HG03442 (cell line): ENCODE results near the gene USF3.
A peak's percentile ranks its signal among the peaks of the same experiment; 100 is the strongest.
"Not testable (repeated sequence)": the region's sequence is repeated elsewhere in the genome, so short reads cannot be mapped to it uniquely, and the experiment has no call there.

ENCODE experiments used
- ATAC-seq: cut with Tn5 transposase; IDR thresholded peaks from one replicate; pipeline ENCODE4 v1.9.1; 2021; ENCODE audit warnings: mild to moderate bottlenecking, moderate library complexity; ENCODE audit not compliant: unreplicated experiment

USF3 gene

GRCh38 chr3:113654851-113655250 is 41.6 kb downstream of the USF3 start:
- no peak for ATAC-seq

- ATAC-seq = no peak
These were observed 42.1 kb downstream of the USF3 start for GRCh38 chr3:113654310-113654709.

GRCh38 chr3:113649174-113649845 is 47.1 kb downstream of the USF3 start:
- ATAC-seq = no peak

- ATAC-seq = no peak
These were observed 47.9 kb downstream of the USF3 start for GRCh38 chr3:113648524-113648923.

- no peak for ATAC-seq
These were observed 52.9 kb downstream of the USF3 start for GRCh38 chr3:113643583-113643982.

GRCh38 chr3:113638910-113639309 is 57.5 kb downstream of the USF3 start:
- no peak for ATAC-seq

GRCh38 chr3:113637756-113638155 is 58.7 kb downstream of the USF3 start:
- no peak for ATAC-seq

- not testable (repeated sequence) for ATAC-seq
These were observed 60.4 kb downstream of the USF3 start for GRCh38 chr3:113636034-113636433.

- ATAC-seq = no peak
These were observed 61.5 kb downstream of the USF3 start for GRCh38 chr3:113634782-113635474.

GRCh38 chr3:113631573-113631972 is 64.9 kb downstream of the USF3 start:
- no peak for ATAC-seq

GRCh38 chr3:113630956-113631542 is 65.4 kb downstream of the USF3 start:
- no peak for ATAC-seq

GRCh38 chr3:113629584-113630421 is 66.6 kb downstream of the USF3 start:
- ATAC-seq = no peak

- no peak for ATAC-seq
These were observed 67.7 kb downstream of the USF3 start for GRCh38 chr3:113628788-113629187.

- ATAC-seq = no peak
These were observed 68.1 kb downstream of the USF3 start for GRCh38 chr3:113628316-113628715.

- peak; percentile 68 for ATAC-seq
These were observed 69.7 kb downstream of the USF3 start for GRCh38 chr3:113626503-113627371.

- ATAC-seq = no peak
These were observed 70.6 kb downstream of the USF3 start for GRCh38 chr3:113625834-113626233.

- ATAC-seq = no peak
These were observed 72.6 kb downstream of the USF3 start for GRCh38 chr3:113623811-113624210.

GRCh38 chr3:113623324-113623723 is 73.1 kb downstream of the USF3 start:
- no peak for ATAC-seq

- ATAC-seq = no peak
These were observed 76.4 kb downstream of the USF3 start for GRCh38 chr3:113620091-113620490.

- no peak for ATAC-seq
These were observed 78.7 kb downstream of the USF3 start for GRCh38 chr3:113617726-113618125.
